HG02970 (cell line): ENCODE measurements around the gene SUMO3.
"Not testable (repeated sequence)": the region's sequence is repeated elsewhere in the genome, so short reads cannot be mapped to it uniquely, and the experiment has no call there.

ENCODE experiments used
- ATAC-seq: cut with Tn5 transposase; IDR thresholded peaks from one replicate; pipeline ENCODE4 v1.9.1; 2021; ENCODE audit warnings: mild to moderate bottlenecking, moderate library complexity, moderate number of reproducible peaks; ENCODE audit not compliant: unreplicated experiment, low FRiP score

Gene SUMO3

DNA sequence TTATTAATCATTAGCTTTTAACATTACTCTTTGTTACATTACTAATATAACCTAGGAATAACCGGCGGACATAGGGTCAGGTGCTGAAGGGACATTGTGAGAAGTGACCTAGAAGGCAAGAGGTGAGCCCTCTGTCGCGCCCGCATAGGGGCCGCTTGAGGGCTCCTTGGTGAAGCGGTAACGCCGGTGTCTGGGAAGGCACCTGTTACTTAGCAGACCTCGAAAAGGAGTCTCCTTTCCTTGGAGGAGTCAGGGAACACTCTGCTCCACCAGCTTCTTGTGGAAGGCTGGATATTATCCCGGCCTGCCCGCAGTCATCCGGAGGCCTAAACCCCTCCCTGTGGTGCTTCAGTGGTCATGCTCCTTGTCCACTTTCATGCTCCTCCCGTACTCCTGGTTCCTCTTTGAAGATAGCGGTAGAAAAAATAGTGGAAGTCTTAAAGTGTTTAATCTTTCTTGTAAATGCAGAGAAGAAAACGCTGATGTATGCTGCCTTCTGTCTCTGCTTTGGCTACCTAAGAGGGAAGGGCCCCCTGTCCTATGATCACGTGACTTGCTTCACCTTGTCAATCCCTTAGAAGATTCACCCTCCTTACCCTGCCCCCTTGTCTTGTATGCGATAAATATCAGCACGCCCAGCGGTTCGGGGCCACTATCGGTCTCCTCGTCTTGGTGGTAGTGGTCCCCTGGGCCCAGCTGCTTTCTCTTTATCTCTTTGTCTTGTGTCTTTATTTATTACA lies 14.8 kb upstream of the SUMO3 start:
- not testable (repeated sequence) for ATAC-seq

DNA sequence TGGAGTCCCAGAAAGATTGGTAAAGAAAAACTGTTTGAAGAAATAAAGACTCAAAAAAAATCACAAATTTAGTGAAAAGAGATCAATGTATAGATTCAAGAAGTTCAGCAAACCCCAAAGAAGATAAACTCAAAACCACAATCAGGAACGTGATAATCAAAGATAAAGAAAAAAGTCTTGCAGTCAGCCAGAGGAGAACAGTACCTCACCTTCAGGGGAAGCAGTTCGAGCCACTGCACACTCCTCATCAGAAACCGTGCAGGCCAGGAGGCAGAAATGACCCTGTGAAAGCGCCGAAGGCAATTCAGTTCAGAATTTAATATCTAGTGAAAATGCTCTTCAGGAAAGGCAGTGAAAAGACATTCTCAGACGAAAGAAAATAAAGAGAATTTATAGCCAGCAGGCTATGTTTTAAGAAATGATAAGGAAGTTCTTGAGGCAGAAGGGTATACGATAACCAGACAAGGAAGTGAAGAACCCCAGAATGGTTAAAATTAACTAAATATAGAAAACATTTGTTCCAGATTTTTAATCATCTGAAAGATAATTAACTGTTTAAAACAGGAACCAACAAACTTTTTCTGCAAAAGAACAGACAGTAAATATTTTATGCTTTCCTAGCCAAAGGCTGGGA lies 13.5 kb upstream of the SUMO3 start:
- no peak for ATAC-seq

DNA sequence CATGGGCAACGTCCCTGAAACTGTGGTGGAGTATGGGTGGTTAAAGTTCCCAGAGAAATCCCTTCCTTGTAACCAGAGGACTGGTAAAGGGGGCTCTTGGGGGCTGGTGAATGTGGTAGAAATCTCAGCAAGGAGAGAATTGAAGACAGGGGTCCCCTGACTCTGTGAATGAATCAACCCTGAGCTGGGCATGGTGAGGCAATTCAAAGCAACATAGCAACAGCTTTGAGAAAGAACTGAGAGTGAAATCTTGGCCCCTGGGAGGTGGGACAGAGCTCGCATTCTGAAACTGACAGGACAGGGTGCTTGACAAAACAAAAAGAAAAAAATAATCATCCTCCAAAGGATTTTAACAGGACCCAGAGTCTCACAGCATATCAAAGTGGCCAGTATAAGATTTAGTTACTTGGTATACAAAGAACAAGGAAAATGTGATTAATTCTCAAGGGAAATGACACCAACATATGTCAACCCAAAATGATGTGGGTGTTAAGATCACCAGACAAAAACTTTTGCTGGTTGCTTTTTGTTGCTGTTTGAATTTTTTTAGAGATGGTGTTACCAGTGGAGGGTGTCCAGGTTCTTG lies 11.7 kb upstream of the SUMO3 start:
- no peak for ATAC-seq

DNA sequence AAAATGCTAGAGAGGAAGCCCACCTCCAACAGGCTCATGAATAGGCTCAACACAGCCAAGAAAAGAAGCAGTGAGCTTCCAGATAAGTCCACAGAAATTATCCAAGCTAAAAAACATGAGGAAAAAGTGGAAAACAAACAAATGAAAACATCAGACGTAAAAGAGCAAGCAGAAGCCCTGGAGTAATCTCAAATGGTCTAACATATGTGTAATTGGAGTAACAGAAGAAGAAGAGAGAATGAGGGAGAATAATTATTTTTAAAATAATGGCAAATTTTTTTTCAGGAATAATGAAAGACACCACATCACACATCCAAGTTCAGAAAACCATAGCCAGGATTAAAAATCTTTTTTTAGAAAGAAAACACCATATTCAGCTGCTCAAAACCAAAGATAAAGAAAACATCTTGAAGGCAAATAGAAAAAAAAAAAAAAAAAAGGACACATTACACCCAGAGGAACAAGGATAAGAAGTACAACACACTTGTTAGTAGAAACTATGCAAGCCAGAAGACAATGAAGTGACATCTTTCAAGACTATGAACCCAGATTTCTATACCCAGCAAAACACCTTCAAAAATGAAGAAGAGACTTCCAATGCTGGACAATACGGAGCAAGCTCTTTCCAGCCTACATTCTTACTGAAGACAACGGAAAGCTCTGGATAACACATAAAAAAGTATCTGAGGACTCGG lies 10.6 kb upstream of the SUMO3 start:
- no peak for ATAC-seq

DNA sequence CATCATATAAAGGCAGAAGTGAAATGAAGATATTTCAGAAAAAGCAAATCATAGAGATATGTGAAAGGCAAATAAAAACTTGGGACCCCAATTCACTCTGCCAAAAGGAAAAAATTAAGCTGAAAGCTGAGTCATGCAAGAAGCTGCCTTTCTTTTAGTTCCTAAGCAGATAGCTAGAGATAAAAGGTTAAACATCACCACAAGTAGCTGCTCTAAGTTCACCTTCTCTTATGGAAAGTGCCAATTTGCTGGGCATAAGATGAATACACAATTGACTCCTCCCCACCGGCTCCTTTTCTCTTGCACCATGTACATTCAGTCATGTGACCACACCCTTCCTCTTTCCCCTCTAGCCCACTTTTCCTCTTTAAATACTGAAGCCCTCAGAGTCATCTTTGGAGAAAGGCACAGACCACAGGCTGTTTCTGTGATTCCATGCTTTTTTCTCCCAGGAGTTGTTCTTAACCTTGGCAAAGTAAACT lies 5.4 kb upstream of the SUMO3 start:
- no peak for ATAC-seq

DNA sequence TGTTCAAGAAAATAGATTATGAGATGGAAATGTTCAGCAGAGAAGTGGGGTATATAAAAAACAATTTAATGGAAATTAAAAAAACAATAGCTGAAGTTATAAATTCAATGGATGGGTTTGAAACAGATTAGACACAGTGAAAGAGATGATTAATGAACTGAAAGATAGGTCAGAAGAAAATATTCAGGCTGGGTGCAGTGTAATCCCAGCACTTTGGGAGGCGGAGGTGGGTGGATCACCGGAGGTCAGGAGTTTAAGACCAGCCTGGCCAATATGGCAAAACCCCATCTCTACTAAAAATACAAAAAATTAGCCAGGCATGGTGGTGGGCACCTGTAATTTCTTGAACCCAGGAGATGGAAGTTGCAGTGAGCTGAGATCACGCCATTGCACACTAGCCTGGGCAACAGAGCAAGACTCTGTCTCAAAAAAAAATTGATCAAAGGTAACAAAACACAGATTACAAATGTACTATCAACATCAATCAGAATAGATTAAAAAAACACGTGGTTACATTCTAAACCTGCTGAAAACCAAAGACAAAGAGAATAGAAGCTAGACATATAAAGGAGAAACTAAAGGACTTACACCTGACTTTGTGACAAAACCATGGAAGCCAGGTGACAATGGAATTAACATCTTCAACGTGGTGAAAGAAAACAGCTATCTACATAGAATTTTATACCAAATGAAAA lies 4.8 kb upstream of the SUMO3 start:
- ATAC-seq = no peak

DNA sequence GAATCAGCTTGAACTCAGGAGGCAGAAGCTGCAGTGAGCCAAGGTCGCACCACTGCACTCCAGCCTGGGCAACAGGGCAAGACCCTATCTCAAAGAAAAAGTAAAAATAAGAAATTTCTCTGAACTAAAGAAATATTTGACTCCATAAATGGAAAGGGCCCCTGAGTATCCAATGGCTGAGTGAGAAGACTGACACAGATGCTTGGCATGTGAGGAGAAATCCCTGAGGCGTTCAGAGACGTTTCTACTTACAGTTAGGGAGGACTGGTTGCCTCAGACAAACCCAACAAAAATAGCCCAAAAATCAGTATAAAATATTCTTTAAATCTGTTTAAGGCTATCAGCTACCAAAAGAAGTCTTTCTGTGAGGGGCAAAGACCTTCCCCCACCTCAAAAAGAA lies 3.0 kb upstream of the SUMO3 start:
- no peak for ATAC-seq

DNA sequence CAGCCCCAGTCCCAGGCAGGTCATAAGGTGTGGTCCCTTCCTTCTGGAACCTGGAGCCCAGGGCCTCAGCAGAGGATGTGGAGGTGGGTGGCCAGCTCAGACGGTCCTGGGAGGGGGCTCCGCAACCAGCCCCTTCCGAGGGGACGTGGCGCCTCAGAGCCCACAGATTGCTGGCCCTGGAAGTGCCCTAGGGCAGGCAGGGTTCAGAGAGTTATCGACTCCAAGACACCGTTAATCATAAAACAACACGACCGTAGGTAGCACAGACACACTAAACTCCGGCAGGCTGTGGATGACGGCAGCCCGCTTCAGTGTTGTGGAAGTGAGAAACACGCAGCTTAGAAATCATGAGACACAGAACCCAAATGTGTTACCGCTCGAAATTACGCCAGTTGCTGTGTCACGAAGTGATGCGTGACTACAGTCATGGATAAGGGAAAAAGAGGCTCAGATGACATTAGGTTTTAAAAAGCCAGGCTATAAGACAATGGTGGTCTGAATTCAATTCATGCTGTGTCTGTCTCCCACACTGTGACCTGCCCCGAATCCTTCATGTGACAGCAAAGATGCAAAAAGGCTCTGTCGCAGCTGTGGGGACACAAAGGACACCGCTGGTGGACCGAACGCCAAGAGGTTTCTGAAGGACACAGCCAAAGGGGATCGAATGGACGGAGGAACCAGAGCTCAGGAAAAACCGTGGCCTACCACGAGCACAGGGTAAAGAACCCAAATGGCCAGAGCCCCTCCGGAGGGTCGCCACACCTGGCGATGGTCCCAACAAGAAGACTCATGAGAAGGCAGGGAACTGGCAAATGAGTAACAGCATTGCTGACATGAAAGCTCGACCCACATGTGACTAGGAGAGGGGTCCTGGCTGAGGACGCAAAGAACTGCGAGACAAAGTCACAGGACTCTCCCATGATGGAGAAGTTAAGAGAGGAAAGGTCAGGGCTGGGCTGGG lies 1.7 kb upstream of the SUMO3 start:
- no peak for ATAC-seq

DNA sequence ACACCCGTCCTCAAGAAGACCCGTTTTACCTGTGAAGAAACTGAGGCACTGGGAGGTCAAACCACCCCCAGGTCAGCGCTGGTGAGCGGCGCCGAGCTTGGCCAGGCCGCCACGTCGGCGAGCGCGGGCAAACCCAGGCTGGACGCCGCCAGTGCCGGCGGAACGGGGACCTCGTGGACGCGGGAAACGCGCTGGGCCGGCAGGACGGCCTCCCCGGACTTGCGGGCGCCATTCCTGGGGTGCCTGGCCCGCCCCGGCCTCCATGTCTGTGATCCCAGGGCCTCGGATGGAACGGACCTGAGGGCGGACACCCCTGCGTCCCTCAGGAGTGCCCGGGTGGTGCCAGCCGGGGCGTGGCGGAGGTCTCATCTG lies 764 bp upstream of the SUMO3 start:
- ATAC-seq = no peak

DNA sequence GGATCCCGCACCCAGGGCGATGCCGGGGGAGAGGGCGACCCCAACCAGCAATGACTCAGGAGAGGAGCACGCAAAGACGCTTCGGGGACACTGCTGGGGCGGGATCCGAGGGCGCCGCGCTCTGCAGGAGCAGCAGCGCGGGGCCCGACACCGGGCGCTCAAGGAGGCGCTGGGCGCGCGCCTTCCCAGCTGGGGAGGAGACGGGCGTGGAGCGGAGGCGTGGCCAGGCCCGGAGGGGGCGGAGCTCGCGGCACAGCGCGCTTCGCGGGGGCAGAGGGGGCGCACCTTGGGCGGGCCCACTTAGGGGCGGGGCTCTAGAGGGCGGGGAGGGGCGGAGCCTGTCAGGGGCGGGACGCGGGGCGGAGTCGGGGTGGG lies 369 bp downstream of the SUMO3 start:
- peak; percentile 65 for ATAC-seq

DNA sequence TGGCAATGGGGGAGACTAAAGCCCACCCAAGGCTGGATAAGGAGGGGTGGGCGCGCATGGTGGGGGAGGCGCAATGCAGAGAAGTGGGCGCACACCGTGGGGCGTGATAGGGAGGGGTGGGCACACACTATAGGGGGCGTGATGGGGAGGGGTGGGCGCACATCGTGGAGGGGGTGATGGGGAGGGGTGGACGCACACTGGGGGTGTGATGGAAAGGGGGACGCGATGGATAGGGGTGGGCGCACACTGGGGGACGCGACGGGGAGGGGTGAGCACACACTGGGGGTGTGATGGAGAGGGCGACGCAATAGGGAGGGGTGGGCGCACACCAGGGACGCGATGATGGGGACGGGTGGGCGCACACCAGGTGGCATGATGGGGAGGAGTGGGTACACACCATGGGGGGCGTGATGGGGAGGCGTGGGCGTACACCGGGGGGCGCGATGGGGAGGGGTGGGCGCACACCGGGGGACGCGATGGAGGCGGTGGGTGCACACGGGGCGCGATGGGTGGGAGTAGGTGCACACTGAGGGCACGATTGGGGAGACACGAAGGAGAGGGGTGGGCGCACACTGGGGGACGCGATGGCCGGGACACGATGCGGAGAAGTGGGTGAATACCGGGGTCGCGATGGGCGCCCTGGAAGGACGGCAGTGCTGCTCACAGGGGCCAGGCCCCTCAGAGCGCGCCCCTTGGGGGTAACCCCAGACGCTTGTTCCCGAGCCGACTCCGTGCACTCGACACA lies 929 bp downstream of the SUMO3 start:
- no peak for ATAC-seq

DNA sequence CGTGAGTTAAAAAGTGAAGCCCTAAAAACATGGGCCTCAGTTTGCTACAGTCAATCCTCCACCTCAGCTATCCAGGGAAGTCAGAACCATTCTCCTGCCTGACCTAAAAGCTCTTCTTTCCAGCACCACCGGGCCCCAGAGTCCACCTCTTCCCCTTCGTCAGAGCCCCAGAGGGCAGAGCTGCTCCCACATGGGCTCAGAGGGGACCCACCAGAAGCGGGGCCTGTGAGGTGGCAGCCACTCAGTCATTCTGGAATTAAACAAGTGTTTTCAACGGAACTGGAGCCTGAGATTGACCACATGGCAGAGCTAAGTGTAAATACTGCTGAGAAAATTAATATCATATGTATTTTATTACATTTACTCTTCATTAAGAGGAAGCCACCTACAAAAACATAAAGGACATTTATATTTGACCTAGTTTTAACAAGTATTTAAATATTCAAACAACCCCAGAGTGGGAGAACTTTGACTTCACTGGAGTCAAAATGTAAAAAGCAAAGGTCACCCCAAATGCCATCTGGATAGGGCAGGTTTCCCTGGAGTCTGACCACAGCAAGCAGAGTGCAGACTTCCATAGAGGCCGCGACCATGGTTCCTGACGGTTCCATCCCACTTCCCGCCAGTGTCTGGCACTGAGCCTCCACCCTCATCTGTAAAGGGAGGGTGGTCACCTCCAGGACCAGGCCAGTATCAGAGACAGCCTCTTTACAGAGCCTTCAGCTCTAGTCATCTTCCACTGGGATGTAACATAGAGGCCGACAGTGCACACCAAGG lies 1.8 kb downstream of the SUMO3 start:
- ATAC-seq = no peak

DNA sequence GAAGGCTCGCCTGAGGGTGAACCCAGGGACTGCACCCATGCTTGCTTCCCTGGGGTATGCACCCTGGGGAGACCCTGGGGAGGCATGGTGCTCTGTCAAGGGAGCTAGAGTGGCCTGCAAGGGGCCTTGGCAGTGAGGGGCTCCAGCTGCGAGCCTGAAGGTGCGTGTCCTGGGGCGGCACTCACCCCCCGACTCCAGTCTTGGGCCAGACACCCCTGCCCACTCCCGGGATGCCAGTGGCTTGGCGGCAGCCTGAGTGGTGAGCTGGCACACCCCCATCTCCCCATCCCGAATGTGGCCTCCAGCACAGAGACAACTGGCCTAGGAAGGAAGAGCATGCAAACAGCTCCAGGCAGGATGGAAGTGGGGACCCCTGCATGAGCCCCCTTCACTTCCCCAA lies 2.6 kb downstream of the SUMO3 start:
- no peak for ATAC-seq

DNA sequence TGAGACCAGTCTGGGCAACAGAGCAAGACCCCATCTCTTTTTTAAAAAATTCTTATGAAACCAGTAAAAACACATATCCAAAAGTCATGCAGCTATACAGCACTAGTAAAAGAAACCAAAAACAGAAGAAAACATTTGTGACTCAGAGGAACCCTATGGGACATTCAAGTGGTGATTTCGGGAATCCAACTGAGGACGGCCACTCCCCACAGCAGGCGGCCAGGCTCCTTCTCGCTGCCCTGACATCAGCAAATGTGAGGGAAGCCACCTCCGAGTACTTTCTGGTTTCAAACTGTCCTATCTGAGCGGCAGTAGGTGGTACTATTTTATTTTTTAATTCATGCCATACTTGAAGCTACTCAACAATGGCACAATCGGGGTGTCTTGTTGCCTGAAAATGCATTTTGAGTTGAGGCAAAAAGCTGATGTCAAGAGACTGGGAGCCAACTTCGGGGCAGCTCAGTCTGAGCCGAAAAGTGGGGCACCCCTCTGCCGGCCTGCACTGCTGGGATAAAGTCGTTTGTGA lies 3.3 kb downstream of the SUMO3 start:
- ATAC-seq = no peak

DNA sequence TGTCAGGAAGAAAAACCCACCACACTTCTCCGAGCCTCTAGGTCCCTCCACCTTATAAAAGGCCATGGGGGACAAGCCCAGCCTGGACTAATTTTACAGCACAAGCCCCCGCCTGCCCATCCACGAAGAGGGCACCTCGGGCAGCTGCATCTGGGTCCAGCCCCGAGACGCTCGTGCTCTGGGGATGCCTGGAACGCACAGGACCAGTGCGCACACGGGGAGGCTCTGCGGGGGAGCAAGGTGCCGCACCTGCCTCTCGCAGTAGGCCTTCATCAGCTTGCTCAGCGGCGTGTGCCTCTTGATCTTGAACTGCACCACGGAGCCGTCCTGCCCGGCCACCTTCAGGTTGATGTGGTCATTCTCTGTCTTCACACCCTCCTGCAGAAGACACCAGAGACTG lies 4.1 kb downstream of the SUMO3 start:
- no peak for ATAC-seq

DNA sequence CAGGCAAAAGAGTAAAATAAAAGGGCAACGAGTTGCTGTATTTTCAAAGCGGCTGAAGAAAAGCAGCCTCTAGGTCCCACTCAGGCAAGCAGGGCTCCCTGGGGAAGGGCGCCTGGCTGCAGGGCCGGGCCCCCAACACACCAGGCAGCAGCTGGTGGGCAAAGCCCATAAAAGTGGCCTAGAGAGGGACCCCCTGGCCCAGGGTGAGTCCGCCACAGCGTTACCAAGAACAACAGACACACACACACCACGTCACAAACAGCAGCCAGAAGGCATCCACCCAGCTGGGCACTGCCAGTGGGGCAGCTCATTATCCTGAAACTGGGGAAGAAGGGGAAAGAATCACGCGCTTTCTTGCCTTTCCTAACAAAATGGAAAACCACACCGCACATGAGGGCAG lies 4.7 kb downstream of the SUMO3 start:
- ATAC-seq = no peak

DNA sequence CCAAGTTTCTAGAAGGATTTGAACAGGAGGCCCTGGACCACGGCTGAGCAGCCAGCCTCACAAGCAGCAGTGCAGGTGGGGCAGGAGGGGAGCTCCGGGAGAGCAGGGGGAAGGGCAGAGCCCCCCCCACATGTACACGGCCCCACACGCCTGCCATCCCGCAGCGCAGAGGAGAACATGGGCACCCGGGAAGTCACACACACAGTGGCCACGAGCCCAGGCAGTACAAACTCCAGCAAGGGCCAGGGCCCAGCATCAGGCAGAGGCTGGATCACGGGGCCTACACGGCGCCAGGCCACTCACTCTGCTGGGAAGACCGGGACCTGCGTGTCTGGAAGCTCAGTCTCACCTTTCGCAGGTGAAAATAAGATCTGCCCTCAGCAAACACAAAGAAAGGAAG lies 5.2 kb downstream of the SUMO3 start:
- no peak for ATAC-seq

DNA sequence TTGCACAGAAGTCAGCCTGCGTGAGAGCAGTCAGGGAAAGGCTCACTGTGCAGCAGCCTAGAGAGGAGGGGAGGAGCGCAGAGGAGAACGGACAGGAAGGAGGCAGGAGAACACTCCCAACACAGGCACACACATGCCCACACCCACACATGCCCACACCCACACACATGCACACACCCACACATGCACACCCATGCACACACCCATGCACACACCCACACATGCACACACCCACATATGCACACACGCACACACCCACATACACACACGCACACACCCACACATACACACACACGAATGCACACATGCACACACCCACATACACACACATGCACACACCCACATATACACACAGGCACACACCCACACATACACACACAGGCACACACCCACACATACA lies 7.1 kb downstream of the SUMO3 start:
- ATAC-seq = no peak
